ENCODE results near the gene TM4SF4. TPM values are rescaled to one million over a fixed set of nuclear protein-coding genes. Genes with fewer than 3 reads are reported as not detected.

The TM4SF4 gene
- total RNA-seq, 1 donor from 2014 or later = not detected

GRCh38 chr3:149512073-149512782 is 37.7 kb downstream of the TM4SF4 start:
- Histone ChIP-seq H3K27me3 (ENCODE audit: low read depth) (no peaks in the 10 kb centered on the region), H3K9me3 (no peaks in the 10 kb centered on the region), H3K4me1 (peaks cover 28% of the 10 kb centered on the region), H3K27ac (no peak overlapping the region), H3K36me3 (no peaks in the 10 kb centered on the region), H3K4me3 (no peak overlapping the region)
- TF ChIP-seq CTCF (IDR thresholded peaks at IDR 0.05) = peak; percentile 84
- peak; percentile 80 to 85 for ATAC-seq
- intact Hi-C loops (cut with DNase I) = no loop called here
- DNase-seq = peak; percentile 64

- no peak overlapping the region for H3K4me3 ChIP-seq
- H3K9me3 ChIP-seq = no peaks in the 10 kb centered on the region
- TF ChIP-seq CTCF (IDR thresholded peaks at IDR 0.05) = no peak
- no peak for DNase-seq
- peaks cover 10% of the 10 kb centered on the region for H3K36me3 ChIP-seq
- no peaks in the 10 kb centered on the region for H3K27me3 ChIP-seq (ENCODE audit: low read depth)
- peaks cover 11% of the 10 kb centered on the region for H3K4me1 ChIP-seq
- ATAC-seq = no peak
- no peak overlapping the region for H3K27ac ChIP-seq
- intact Hi-C loops (cut with DNase I) = no loop called here
Observed at GRCh38 chr3:149514471-149514870, 40.0 kb downstream of the TM4SF4 start.

- H3K36me3 ChIP-seq = peaks cover 18% of the 10 kb centered on the region
- no peak overlapping the region for H3K27ac ChIP-seq
- intact Hi-C loops (cut with DNase I) = no loop called here
- DNase-seq = no peak
- no peaks in the 10 kb centered on the region for H3K27me3 ChIP-seq (ENCODE audit: low read depth)
- H3K4me3 ChIP-seq = no peak overlapping the region
- H3K4me1 ChIP-seq = peaks cover 6% of the 10 kb centered on the region
- no peak for TF ChIP-seq CTCF (IDR thresholded peaks at IDR 0.05)
- no peaks in the 10 kb centered on the region for H3K9me3 ChIP-seq
- no peak for ATAC-seq
Observed at GRCh38 chr3:149515249-149515648, 40.8 kb downstream of the TM4SF4 start.

GRCh38 chr3:149516920-149517319 is 42.4 kb downstream of the TM4SF4 start:
- DNase-seq = no peak
- intact Hi-C loops (cut with DNase I) = no loop called here

GRCh38 chr3:149519912-149520311 is 45.4 kb downstream of the TM4SF4 start:
- no peaks in the 10 kb centered on the region for H3K27me3 ChIP-seq (ENCODE audit: low read depth)
- H3K27ac ChIP-seq = no peak overlapping the region
- peaks cover 41% of the 10 kb centered on the region for H3K36me3 ChIP-seq
- intact Hi-C loops (cut with DNase I) = no loop called here
- no peak overlapping the region for H3K4me3 ChIP-seq
- H3K4me1 ChIP-seq = no peaks in the 10 kb centered on the region
- DNase-seq = no peak
- ATAC-seq = no peak
- no peaks in the 10 kb centered on the region for H3K9me3 ChIP-seq
- TF ChIP-seq CTCF (IDR thresholded peaks at IDR 0.05) = no peak

More at GRCh38 chr3:149516920-149517319, 42.4 kb downstream of the TM4SF4 start:
- ATAC-seq = no peak
- Histone ChIP-seq H3K27me3 (ENCODE audit: low read depth) (no peaks in the 10 kb centered on the region), H3K9me3 (no peaks in the 10 kb centered on the region), H3K4me3 (no peak overlapping the region), H3K36me3 (peaks cover 34% of the 10 kb centered on the region), H3K27ac (no peak overlapping the region), H3K4me1 (peaks cover 6% of the 10 kb centered on the region)
- TF ChIP-seq CTCF (IDR thresholded peaks at IDR 0.05) = no peak

All from lower lobe of right lung (tissue), 2 donors.